Loucy (cell line): Measurements from ENCODE around the gene EXOC3L1.
A peak's percentile ranks its signal among the peaks of the same experiment; 100 is the strongest.

ENCODE experiments used
- H2AFZ ChIP-seq: fragments of 200-600 bp; sonication (generic); 2 replicates; pipeline ENCODE4 v1.6.0; 2016; ENCODE audit warnings: antibody characterized with exemption, mild to moderate bottlenecking, low read length, moderate library complexity
- H3F3A ChIP-seq: fragments of 200-600 bp; 2 replicates; pipeline ENCODE4 v1.6.0; 2016; ENCODE audit warnings: antibody characterized with exemption, low read depth, mild to moderate bottlenecking
- H3K27me3 ChIP-seq: fragments of 200-600 bp; sonication (generic); 2 replicates; pipeline ENCODE4 v1.6.1; 2014; ENCODE audit warnings: low read length, mild to moderate bottlenecking; ENCODE audit not compliant: insufficient read depth, poor library complexity, severe bottlenecking
- H3K36me3 ChIP-seq: fragments of 200-600 bp; sonication (generic); 2 replicates; pipeline ENCODE4 v1.6.1; 2016; ENCODE audit warnings: low read length; ENCODE audit not compliant: insufficient read depth
- H3K4me1 ChIP-seq: fragments of 200-600 bp; sonication (generic); 2 replicates; pipeline ENCODE4 v1.5.1; 2014; ENCODE audit warnings: low read length, mild to moderate bottlenecking; ENCODE audit not compliant: insufficient read depth, poor library complexity, severe bottlenecking
- H3K4me2 ChIP-seq: fragments of 200-600 bp; sonication (generic); 2 replicates; pipeline ENCODE4 v1.6.0; 2014; ENCODE audit warnings: antibody characterized with exemption, low read length, low read depth, mild to moderate bottlenecking; ENCODE audit not compliant: poor library complexity, severe bottlenecking
- H3K4me3 ChIP-seq: fragments of 200-600 bp; sonication (generic); 2 replicates; pipeline ENCODE4 v1.5.1; 2014; ENCODE audit warnings: low read length, mild to moderate bottlenecking, mixed read lengths; ENCODE audit not compliant: poor library complexity, severe bottlenecking
- H3K79me2 ChIP-seq: fragments of 200-600 bp; sonication (generic); 2 replicates; pipeline ENCODE4 v1.6.1; 2014; ENCODE audit warnings: low read length; ENCODE audit not compliant: insufficient read depth
- H3K9ac ChIP-seq: fragments of 200-600 bp; sonication (generic); 2 replicates; pipeline ENCODE4 v1.6.0; 2014; ENCODE audit warnings: mild to moderate bottlenecking, low read depth, low read length, moderate library complexity; ENCODE audit not compliant: poor library complexity, severe bottlenecking
- H3K9me2 ChIP-seq: fragments of 200-600 bp; sonication (generic); replicated peaks from 2 replicates; pipeline ENCODE4 v1.6.1; 2016; ENCODE audit warnings: low read depth, low read length, mixed read lengths
- H3K9me3 ChIP-seq: fragments of 200-600 bp; sonication (generic); 2 replicates; pipeline ENCODE4 v1.6.1; 2014; ENCODE audit warnings: mild to moderate bottlenecking, antibody characterized with exemption, low read length, low read depth; ENCODE audit not compliant: insufficient read depth
- H4K20me1 ChIP-seq: fragments of 200-600 bp; sonication (generic); 2 replicates; pipeline ENCODE4 v1.6.0; 2014; ENCODE audit warnings: antibody characterized with exemption, low read length, mild to moderate bottlenecking; ENCODE audit not compliant: insufficient read depth, poor library complexity, severe bottlenecking
- EZH2phosphoT487 ChIP-seq: fragments of 200-600 bp; IDR thresholded peaks from 2 replicates; pipeline ENCODE4 v1.6.1; 2018; ENCODE audit warnings: antibody characterized with exemption, mild to moderate bottlenecking, moderate library complexity, borderline replicate concordance
- TF ChIP-seq, protein P1 (sequence below): fragments of 200-600 bp; sonication (generic); conservative IDR thresholded peaks from 2 replicates; pipeline ENCODE4 v1.5.1; 2014; ENCODE audit warnings: mild to moderate bottlenecking, antibody characterized with exemption, low read length

EXOC3L1 gene

DNA sequence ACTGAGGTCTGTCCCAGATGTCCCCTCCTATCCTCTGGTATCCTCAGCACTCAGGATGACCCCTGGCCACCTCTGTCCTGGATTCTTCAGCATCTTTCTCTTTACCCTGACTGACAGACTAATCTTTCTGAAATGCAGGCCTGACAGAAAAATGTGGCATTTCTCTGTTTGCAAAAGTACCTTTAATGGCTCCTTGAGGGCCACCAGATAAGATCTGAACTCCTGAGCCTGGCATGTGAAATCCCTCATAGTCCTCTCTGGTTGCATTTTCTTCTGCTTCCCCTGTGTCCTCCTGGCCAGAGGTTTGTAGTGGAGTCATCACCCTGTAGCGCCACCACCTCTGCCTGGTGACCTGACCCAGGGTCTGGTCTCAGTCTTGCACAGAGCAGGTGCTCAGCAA, 6.9 kb upstream of the EXOC3L1 start:
- Histone ChIP-seq H3K4me3 (no peak overlapping the region), H3K9me2 (no peaks in the 10 kb centered on the region), H3F3A (no peaks in the 10 kb centered on the region), H3K9me3 (no peaks in the 10 kb centered on the region), H3K27me3 (no peaks in the 10 kb centered on the region), H3K4me1 (peaks cover 18% of the 10 kb centered on the region), H3K79me2 (peaks cover 50% of the 10 kb centered on the region), H3K36me3 (peaks cover 52% of the 10 kb centered on the region; the same call in 1 of the 2 replicates), H2AFZ (no peak overlapping the region), H3K4me2 (peak overlapping the region; percentile 32), H4K20me1 (peaks cover 32% of the 10 kb centered on the region), H3K9ac (no peak overlapping the region)
- no peak for TF ChIP-seq EZH2phosphoT487
- TF ChIP-seq, protein P1, sequence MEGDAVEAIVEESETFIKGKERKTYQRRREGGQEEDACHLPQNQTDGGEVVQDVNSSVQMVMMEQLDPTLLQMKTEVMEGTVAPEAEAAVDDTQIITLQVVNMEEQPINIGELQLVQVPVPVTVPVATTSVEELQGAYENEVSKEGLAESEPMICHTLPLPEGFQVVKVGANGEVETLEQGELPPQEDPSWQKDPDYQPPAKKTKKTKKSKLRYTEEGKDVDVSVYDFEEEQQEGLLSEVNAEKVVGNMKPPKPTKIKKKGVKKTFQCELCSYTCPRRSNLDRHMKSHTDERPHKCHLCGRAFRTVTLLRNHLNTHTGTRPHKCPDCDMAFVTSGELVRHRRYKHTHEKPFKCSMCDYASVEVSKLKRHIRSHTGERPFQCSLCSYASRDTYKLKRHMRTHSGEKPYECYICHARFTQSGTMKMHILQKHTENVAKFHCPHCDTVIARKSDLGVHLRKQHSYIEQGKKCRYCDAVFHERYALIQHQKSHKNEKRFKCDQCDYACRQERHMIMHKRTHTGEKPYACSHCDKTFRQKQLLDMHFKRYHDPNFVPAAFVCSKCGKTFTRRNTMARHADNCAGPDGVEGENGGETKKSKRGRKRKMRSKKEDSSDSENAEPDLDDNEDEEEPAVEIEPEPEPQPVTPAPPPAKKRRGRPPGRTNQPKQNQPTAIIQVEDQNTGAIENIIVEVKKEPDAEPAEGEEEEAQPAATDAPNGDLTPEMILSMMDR = no peak

DNA sequence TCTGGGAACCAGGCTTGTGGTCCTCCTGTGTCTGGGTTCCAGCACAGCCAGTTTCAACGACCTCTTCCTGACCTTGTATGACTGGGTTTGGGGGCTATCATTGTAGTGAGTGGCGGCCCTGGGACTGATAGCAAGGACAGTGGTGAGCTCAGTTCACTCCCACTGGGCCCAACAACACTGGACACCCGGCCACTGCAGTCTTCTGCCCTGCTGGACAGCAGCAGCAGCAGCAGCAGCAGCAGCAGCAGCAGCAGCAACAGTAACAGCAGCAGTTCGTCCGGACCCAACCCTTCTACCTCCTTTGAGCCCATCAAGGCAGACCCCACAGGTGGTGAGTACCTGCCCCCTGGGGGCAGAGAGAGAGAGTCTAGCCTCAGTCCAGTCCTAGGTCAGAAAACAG, 5.7 kb upstream of the EXOC3L1 start:
- no peak overlapping the region for H3K4me3 ChIP-seq
- no peak overlapping the region for H3K4me2 ChIP-seq
- no peak for TF ChIP-seq EZH2phosphoT487
- TF ChIP-seq, protein P1 = no peak
- peaks cover 50% of the 10 kb centered on the region for H3K79me2 ChIP-seq
- H3K27me3 ChIP-seq = no peaks in the 10 kb centered on the region
- H3K9me2 ChIP-seq = no peaks in the 10 kb centered on the region
- peaks cover 21% of the 10 kb centered on the region for H3K4me1 ChIP-seq
- no peaks in the 10 kb centered on the region for H3F3A ChIP-seq
- peaks cover 32% of the 10 kb centered on the region for H4K20me1 ChIP-seq
- H3K36me3 ChIP-seq = peaks cover 44% of the 10 kb centered on the region; the same call in 1 of the 2 replicates
- no peak overlapping the region for H3K9ac ChIP-seq
- H2AFZ ChIP-seq = no peak overlapping the region
- no peaks in the 10 kb centered on the region for H3K9me3 ChIP-seq

DNA sequence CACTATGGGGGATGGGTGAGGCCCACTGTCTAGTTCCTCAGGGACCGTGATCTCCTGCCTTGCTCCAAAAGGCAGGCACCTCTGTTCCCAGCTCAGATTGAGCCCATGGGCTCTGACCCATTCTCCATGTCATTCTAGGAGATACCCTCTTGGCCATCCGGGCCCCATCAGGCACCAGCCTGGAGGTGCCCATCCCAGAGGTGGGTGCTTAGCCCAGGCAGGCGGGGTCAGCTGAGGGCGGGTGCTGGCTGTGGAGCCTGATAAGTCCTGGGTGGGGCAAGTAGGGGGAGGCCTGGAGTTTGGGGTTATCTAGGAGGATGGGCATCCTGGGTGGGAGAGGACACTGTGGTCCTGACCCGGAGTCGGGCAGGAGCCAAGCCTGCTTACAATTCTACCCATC, 4.3 kb upstream of the EXOC3L1 start:
- H3K9me2 ChIP-seq = no peaks in the 10 kb centered on the region
- H2AFZ ChIP-seq = no peak overlapping the region
- H4K20me1 ChIP-seq = peaks cover 32% of the 10 kb centered on the region
- H3K4me2 ChIP-seq = peak overlapping the region; percentile 97
- no peaks in the 10 kb centered on the region for H3K9me3 ChIP-seq
- peaks cover 21% of the 10 kb centered on the region for H3K4me1 ChIP-seq
- no peaks in the 10 kb centered on the region for H3F3A ChIP-seq
- peak overlapping the region; percentile 98 for H3K4me3 ChIP-seq
- peaks cover 50% of the 10 kb centered on the region for H3K79me2 ChIP-seq
- H3K9ac ChIP-seq = peak overlapping the region; percentile 94
- TF ChIP-seq, protein P1 = no peak
- TF ChIP-seq EZH2phosphoT487 = no peak
- no peaks in the 10 kb centered on the region for H3K27me3 ChIP-seq
- H3K36me3 ChIP-seq = peaks cover 33% of the 10 kb centered on the region; the same call in 1 of the 2 replicates
